ENCODE data around the gene XIRP1. TPM values are rescaled to one million over a fixed set of nuclear protein-coding genes. Genes with fewer than 3 reads are reported as not detected.

XIRP1 gene
- total RNA-seq, 2 experiments from 2014 or later, result not detected

DNA sequence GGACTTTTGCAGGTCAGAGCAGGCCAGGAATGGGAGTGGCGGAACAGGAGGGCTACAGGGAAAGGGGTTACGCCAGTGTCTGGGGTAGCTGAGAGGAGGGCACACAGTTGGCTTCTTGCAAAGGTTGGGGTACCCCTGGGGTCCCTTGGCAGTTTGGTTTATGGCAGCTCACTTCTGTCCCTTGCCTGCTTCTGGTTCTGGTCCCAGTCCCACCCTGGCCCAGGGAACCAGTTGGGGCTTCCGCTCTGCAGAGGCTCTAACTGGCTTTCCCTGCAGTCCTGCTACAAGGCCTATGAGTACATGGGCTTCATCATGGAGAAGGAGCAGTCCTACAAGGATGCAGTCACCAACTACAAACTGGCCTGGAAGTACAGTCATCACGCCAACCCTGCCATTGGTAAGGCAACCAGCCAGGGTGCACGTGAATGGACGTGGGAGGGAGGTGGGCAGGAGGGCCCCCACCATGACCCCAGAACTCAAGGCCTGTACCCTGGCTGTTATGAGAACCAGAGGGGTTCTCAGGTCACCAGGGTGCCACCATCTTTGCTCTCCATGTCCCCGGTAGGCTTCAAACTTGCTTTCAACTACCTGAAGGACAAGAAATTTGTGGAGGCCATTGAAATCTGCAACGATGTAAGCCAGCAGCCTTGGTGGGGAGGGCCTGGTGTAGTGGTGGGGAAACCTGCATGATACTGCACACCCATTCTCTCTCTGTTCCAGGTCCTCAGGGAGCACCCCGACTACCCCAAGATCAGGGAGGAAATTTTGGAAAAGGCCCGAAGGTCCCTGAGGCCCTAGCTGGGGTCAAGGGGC is 54.2 kb downstream of the XIRP1 start:
- Histone ChIP-seq H3K27ac (ENCODE audit: low read depth, low read length, poor library complexity, severe bottlenecking) (no peak overlapping the region), H3K4me1 (ENCODE audit: insufficient read depth, low read length, poor library complexity, severe bottlenecking) (peaks cover 22% of the 10 kb centered on the region), H2AFZ (ENCODE audit: low read length) (no peak overlapping the region), H3K4me2 (ENCODE audit: low read length) (no peak overlapping the region), H3K9me2 (ENCODE audit: insufficient read depth, low read length) (no peaks in the 10 kb centered on the region), H4K20me1 (ENCODE audit: insufficient read depth, low read length) (no peaks in the 10 kb centered on the region), H3K4me3 (ENCODE audit: low read depth, low read length, poor library complexity, severe bottlenecking) (no peak overlapping the region), H3K9me3 (ENCODE audit: low read length) (no peaks in the 10 kb centered on the region), H3K36me3 (ENCODE audit: insufficient read depth, low read length) (peaks cover 54% of the 10 kb centered on the region), H3K79me2 (ENCODE audit: insufficient read depth, low read depth, low read length) (no peaks in the 10 kb centered on the region)
- POLR2A ChIA-PET, result interaction anchor here (0.6 to 1.1 kb wide), 2 partner anchors 9 to 15 kb away, joined by 3 to 4 read pairs; no protein-coding TSS in a partner anchor
- intact Hi-C loops (cut with micrococcal nuclease; ENCODE audit: unreplicated experiment), result no loop called here
- BruUV-seq (replicated peaks), result no TSS peak
- TF ChIP-seq EZH2phosphoT487 (IDR thresholded peaks at IDR 0.05; ENCODE audit: borderline replicate concordance, low read depth, low read length), result no peak
- TF ChIP-seq, protein P1, sequence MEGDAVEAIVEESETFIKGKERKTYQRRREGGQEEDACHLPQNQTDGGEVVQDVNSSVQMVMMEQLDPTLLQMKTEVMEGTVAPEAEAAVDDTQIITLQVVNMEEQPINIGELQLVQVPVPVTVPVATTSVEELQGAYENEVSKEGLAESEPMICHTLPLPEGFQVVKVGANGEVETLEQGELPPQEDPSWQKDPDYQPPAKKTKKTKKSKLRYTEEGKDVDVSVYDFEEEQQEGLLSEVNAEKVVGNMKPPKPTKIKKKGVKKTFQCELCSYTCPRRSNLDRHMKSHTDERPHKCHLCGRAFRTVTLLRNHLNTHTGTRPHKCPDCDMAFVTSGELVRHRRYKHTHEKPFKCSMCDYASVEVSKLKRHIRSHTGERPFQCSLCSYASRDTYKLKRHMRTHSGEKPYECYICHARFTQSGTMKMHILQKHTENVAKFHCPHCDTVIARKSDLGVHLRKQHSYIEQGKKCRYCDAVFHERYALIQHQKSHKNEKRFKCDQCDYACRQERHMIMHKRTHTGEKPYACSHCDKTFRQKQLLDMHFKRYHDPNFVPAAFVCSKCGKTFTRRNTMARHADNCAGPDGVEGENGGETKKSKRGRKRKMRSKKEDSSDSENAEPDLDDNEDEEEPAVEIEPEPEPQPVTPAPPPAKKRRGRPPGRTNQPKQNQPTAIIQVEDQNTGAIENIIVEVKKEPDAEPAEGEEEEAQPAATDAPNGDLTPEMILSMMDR (conservative IDR thresholded peaks at IDR 0.05; ENCODE audit: low read length), result no peak
- CTCF ChIA-PET (ENCODE audit: unreplicated experiment), result no interaction called here
- no peak for DNase-seq (ENCODE audit: low spot score)

DNA sequence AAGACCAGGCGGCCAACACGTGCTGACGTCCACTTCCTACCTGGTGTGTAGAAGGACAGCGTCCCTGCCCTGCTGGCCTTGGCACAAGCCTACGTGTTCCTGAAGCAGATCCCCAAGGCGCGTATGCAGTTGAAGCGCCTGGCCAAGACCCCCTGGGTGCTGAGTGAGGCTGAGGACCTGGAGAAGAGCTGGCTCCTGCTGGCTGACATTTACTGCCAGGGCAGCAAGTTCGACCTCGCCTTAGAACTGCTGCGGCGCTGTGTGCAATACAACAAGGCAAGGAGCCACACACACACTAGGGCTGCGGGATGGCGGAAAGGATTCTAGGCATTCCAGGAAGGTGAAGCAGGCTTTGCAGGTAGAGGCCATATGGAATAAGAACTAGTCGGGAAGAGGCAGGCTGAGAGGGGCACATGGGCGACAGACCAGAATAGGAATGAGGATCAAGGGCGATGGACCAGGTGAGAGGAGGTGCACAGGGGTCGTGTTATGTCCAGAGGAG is 54.9 kb downstream of the XIRP1 start:
- no peaks in the 10 kb centered on the region for H3K79me2 ChIP-seq (ENCODE audit: insufficient read depth, low read depth, low read length)
- intact Hi-C loops (cut with micrococcal nuclease; ENCODE audit: unreplicated experiment), result no loop called here
- no peak for DNase-seq (ENCODE audit: low spot score)
- H3K27ac ChIP-seq (ENCODE audit: low read depth, low read length, poor library complexity, severe bottlenecking), result no peak overlapping the region
- TF ChIP-seq, protein P1 (conservative IDR thresholded peaks at IDR 0.05; ENCODE audit: low read length), result no peak
- no peak for TF ChIP-seq EZH2phosphoT487 (IDR thresholded peaks at IDR 0.05; ENCODE audit: borderline replicate concordance, low read depth, low read length)
- ChIA-PET CTCF (ENCODE audit: unreplicated experiment) (no interaction called here), POLR2A (interaction anchor here (0.6 to 1.1 kb wide), 2 partner anchors 10 to 14 kb away, joined by 3 to 4 read pairs; no protein-coding TSS in a partner anchor)
- H2AFZ ChIP-seq (ENCODE audit: low read length), result no peak overlapping the region
- BruUV-seq (replicated peaks), result no TSS peak
- H3K4me3 ChIP-seq (ENCODE audit: low read depth, low read length, poor library complexity, severe bottlenecking), result no peak overlapping the region
- H3K36me3 ChIP-seq (ENCODE audit: insufficient read depth, low read length), result peaks cover 47% of the 10 kb centered on the region
- H3K9me3 ChIP-seq (ENCODE audit: low read length), result no peaks in the 10 kb centered on the region
- no peaks in the 10 kb centered on the region for H4K20me1 ChIP-seq (ENCODE audit: insufficient read depth, low read length)
- no peak overlapping the region for H3K4me2 ChIP-seq (ENCODE audit: low read length)
- H3K9me2 ChIP-seq (ENCODE audit: insufficient read depth, low read length), result no peaks in the 10 kb centered on the region
- peaks cover 18% of the 10 kb centered on the region for H3K4me1 ChIP-seq (ENCODE audit: insufficient read depth, low read length, poor library complexity, severe bottlenecking)
